ENCODE measurements around the gene CDK4.

The CDK4 gene

GRCh38 chr12:57741844-57742738 is 10.0 kb downstream of the CDK4 start:
- Histone ChIP-seq H3K36me3 (ENCODE audit: control insufficient read depth, insufficient read depth, low read length) (peaks cover 2% of the 10 kb centered on the region), H3K9ac (ENCODE audit: low read length) (no peak overlapping the region), H3K4me1 (ENCODE audit: control insufficient read depth, low read depth, low read length) (no peaks in the 10 kb centered on the region), H3K4me2 (ENCODE audit: low read length) (no peak overlapping the region), H2BK5ac (ENCODE audit: low read length) (no peak overlapping the region), H2BK15ac (replicated peaks; ENCODE audit: low read depth) (no peak overlapping the region), H3K27me3 (ENCODE audit: insufficient read depth, low read length, poor library complexity) (peaks cover 33% of the 10 kb centered on the region), H4K8ac (ENCODE audit: low read depth, low read length) (no peak overlapping the region), H3K4me3 (ENCODE audit: low read length) (no peak overlapping the region), H4K5ac (ENCODE audit: low read length) (no peak overlapping the region), H3K27ac (ENCODE audit: low read depth, low read length) (no peak overlapping the region), H3K18ac (ENCODE audit: low read length) (no peak overlapping the region), H3K23ac (ENCODE audit: low read length) (no peak overlapping the region), H2AK5ac (ENCODE audit: low read length) (no peak overlapping the region), H3K79me1 (ENCODE audit: low read length) (no peaks in the 10 kb centered on the region), H3K79me2 (ENCODE audit: control insufficient read depth, insufficient read depth, low read length) (no peaks in the 10 kb centered on the region), H3K56ac (ENCODE audit: low read length) (no peak overlapping the region), H3K4ac (ENCODE audit: low read depth, low read length) (no peak overlapping the region), H2BK120ac (ENCODE audit: low read depth, low read length) (no peak overlapping the region)
- no CpG with 5 or more reads among the region's 14 CpGs for WGBS (ENCODE audit: extremely low coverage, insufficient coverage, low lambda C conversion rate)
- DNase-seq = peak; percentile 54

GRCh38 chr12:57741413-57741789 is 10.7 kb downstream of the CDK4 start:
- no peak overlapping the region for H3K4ac ChIP-seq (ENCODE audit: low read depth, low read length)
- H3K18ac ChIP-seq (ENCODE audit: low read length) = no peak overlapping the region
- H3K27ac ChIP-seq (ENCODE audit: low read depth, low read length) = no peak overlapping the region
- H3K27me3 ChIP-seq (ENCODE audit: insufficient read depth, low read length, poor library complexity) = peaks cover 40% of the 10 kb centered on the region
- H3K36me3 ChIP-seq (ENCODE audit: control insufficient read depth, insufficient read depth, low read length) = no peaks in the 10 kb centered on the region
- no CpG with 5 or more reads among the region's 1 CpG for WGBS (ENCODE audit: extremely low coverage, insufficient coverage, low lambda C conversion rate)
- H3K56ac ChIP-seq (ENCODE audit: low read length) = no peak overlapping the region
- DNase-seq = no peak
- H3K4me2 ChIP-seq (ENCODE audit: low read length) = no peak overlapping the region
- no peak overlapping the region for H3K9ac ChIP-seq (ENCODE audit: low read length)
- H2AK5ac ChIP-seq (ENCODE audit: low read length) = no peak overlapping the region
- no peak overlapping the region for H3K4me3 ChIP-seq (ENCODE audit: low read length)
- H4K8ac ChIP-seq (ENCODE audit: low read depth, low read length) = no peak overlapping the region
- no peak overlapping the region for H2BK120ac ChIP-seq (ENCODE audit: low read depth, low read length)
- no peaks in the 10 kb centered on the region for H3K79me2 ChIP-seq (ENCODE audit: control insufficient read depth, insufficient read depth, low read length)
- H2BK15ac ChIP-seq (replicated peaks; ENCODE audit: low read depth) = no peak overlapping the region
- peaks cover 2% of the 10 kb centered on the region for H3K4me1 ChIP-seq (ENCODE audit: control insufficient read depth, low read depth, low read length)
- H3K23ac ChIP-seq (ENCODE audit: low read length) = no peak overlapping the region
- no peaks in the 10 kb centered on the region for H3K79me1 ChIP-seq (ENCODE audit: low read length)
- no peak overlapping the region for H2BK5ac ChIP-seq (ENCODE audit: low read length)
- H4K5ac ChIP-seq (ENCODE audit: low read length) = no peak overlapping the region

- Histone ChIP-seq H3K23ac (ENCODE audit: low read length) (no peak overlapping the region), H3K27me3 (ENCODE audit: insufficient read depth, low read length, poor library complexity) (peaks cover 42% of the 10 kb centered on the region), H3K4me2 (ENCODE audit: low read length) (no peak overlapping the region), H4K5ac (ENCODE audit: low read length) (no peak overlapping the region), H3K4me1 (ENCODE audit: control insufficient read depth, low read depth, low read length) (peaks cover 2% of the 10 kb centered on the region), H3K56ac (ENCODE audit: low read length) (no peak overlapping the region), H2BK15ac (replicated peaks; ENCODE audit: low read depth) (no peak overlapping the region), H3K4me3 (ENCODE audit: low read length) (no peak overlapping the region), H4K8ac (ENCODE audit: low read depth, low read length) (no peak overlapping the region), H3K79me1 (ENCODE audit: low read length) (no peaks in the 10 kb centered on the region), H3K79me2 (ENCODE audit: control insufficient read depth, insufficient read depth, low read length) (no peaks in the 10 kb centered on the region), H2BK120ac (ENCODE audit: low read depth, low read length) (no peak overlapping the region), H3K9ac (ENCODE audit: low read length) (no peak overlapping the region), H3K36me3 (ENCODE audit: control insufficient read depth, insufficient read depth, low read length) (no peaks in the 10 kb centered on the region), H3K4ac (ENCODE audit: low read depth, low read length) (no peak overlapping the region), H2BK5ac (ENCODE audit: low read length) (no peak overlapping the region), H2AK5ac (ENCODE audit: low read length) (no peak overlapping the region), H3K27ac (ENCODE audit: low read depth, low read length) (no peak overlapping the region), H3K18ac (ENCODE audit: low read length) (no peak overlapping the region)
- no CpG with 5 or more reads among the region's 5 CpGs for WGBS (ENCODE audit: extremely low coverage, insufficient coverage, low lambda C conversion rate)
- DNase-seq = peak; percentile 33
Measured at GRCh38 chr12:57740656-57741412, 11.3 kb downstream of the CDK4 start.

GRCh38 chr12:57739914-57740538 is 12.1 kb downstream of the CDK4 start:
- Histone ChIP-seq H3K27me3 (ENCODE audit: insufficient read depth, low read length, poor library complexity) (peaks cover 47% of the 10 kb centered on the region), H3K4me2 (ENCODE audit: low read length) (no peak overlapping the region), H3K4me1 (ENCODE audit: control insufficient read depth, low read depth, low read length) (peaks cover 2% of the 10 kb centered on the region)

GRCh38 chr12:57739387-57739786 is 12.7 kb downstream of the CDK4 start:
- H3K4me2 ChIP-seq (ENCODE audit: low read length) = no peak overlapping the region
- DNase-seq = no peak
- no peak overlapping the region for H3K27ac ChIP-seq (ENCODE audit: low read depth, low read length)
- no peaks in the 10 kb centered on the region for H3K36me3 ChIP-seq (ENCODE audit: control insufficient read depth, insufficient read depth, low read length)
- H2BK15ac ChIP-seq (replicated peaks; ENCODE audit: low read depth) = no peak overlapping the region
- H4K8ac ChIP-seq (ENCODE audit: low read depth, low read length) = no peak overlapping the region
- WGBS (ENCODE audit: extremely low coverage, insufficient coverage, low lambda C conversion rate) = no CpG with 5 or more reads among the region's 7 CpGs
- no peak overlapping the region for H3K4ac ChIP-seq (ENCODE audit: low read depth, low read length)
- H3K56ac ChIP-seq (ENCODE audit: low read length) = no peak overlapping the region
- H3K79me1 ChIP-seq (ENCODE audit: low read length) = no peaks in the 10 kb centered on the region
- no peak overlapping the region for H3K9ac ChIP-seq (ENCODE audit: low read length)
- no peak overlapping the region for H4K5ac ChIP-seq (ENCODE audit: low read length)
- H3K27me3 ChIP-seq (ENCODE audit: insufficient read depth, low read length, poor library complexity) = peaks cover 53% of the 10 kb centered on the region
- H2BK120ac ChIP-seq (ENCODE audit: low read depth, low read length) = no peak overlapping the region
- no peak overlapping the region for H2AK5ac ChIP-seq (ENCODE audit: low read length)
- no peak overlapping the region for H3K23ac ChIP-seq (ENCODE audit: low read length)
- no peak overlapping the region for H2BK5ac ChIP-seq (ENCODE audit: low read length)
- H3K4me3 ChIP-seq (ENCODE audit: low read length) = no peak overlapping the region
- peaks cover 2% of the 10 kb centered on the region for H3K4me1 ChIP-seq (ENCODE audit: control insufficient read depth, low read depth, low read length)
- no peak overlapping the region for H3K18ac ChIP-seq (ENCODE audit: low read length)
- no peaks in the 10 kb centered on the region for H3K79me2 ChIP-seq (ENCODE audit: control insufficient read depth, insufficient read depth, low read length)

More at GRCh38 chr12:57739914-57740538, 12.1 kb downstream of the CDK4 start:
- no peaks in the 10 kb centered on the region for H3K79me2 ChIP-seq (ENCODE audit: control insufficient read depth, insufficient read depth, low read length)
- H2BK5ac ChIP-seq (ENCODE audit: low read length) = no peak overlapping the region
- H2AK5ac ChIP-seq (ENCODE audit: low read length) = no peak overlapping the region
- H2BK15ac ChIP-seq (replicated peaks; ENCODE audit: low read depth) = no peak overlapping the region
- H3K27ac ChIP-seq (ENCODE audit: low read depth, low read length) = no peak overlapping the region
- H3K18ac ChIP-seq (ENCODE audit: low read length) = no peak overlapping the region
- no peaks in the 10 kb centered on the region for H3K36me3 ChIP-seq (ENCODE audit: control insufficient read depth, insufficient read depth, low read length)
- WGBS (ENCODE audit: extremely low coverage, insufficient coverage, low lambda C conversion rate) = no CpG with 5 or more reads among the region's 10 CpGs
- H3K56ac ChIP-seq (ENCODE audit: low read length) = no peak overlapping the region
- H3K9ac ChIP-seq (ENCODE audit: low read length) = no peak overlapping the region
- H4K5ac ChIP-seq (ENCODE audit: low read length) = no peak overlapping the region
- no peak overlapping the region for H3K4ac ChIP-seq (ENCODE audit: low read depth, low read length)
- no peak overlapping the region for H2BK120ac ChIP-seq (ENCODE audit: low read depth, low read length)
- H4K8ac ChIP-seq (ENCODE audit: low read depth, low read length) = no peak overlapping the region
- H3K4me3 ChIP-seq (ENCODE audit: low read length) = no peak overlapping the region
- no peak for DNase-seq
- H3K79me1 ChIP-seq (ENCODE audit: low read length) = no peaks in the 10 kb centered on the region
- no peak overlapping the region for H3K23ac ChIP-seq (ENCODE audit: low read length)

All from mesendoderm (in vitro differentiated cells).